GM21576 (cell line): ENCODE results near the gene BAZ1A.
"Not testable (repeated sequence)": the region's sequence is repeated elsewhere in the genome, so short reads cannot be mapped to it uniquely, and the experiment has no call there.

ENCODE experiments used
- ATAC-seq: cut with Tn5 transposase; IDR thresholded peaks from one replicate; pipeline ENCODE4 v1.9.1; 2021; ENCODE audit warnings: mild to moderate bottlenecking, moderate library complexity; ENCODE audit not compliant: unreplicated experiment

The BAZ1A gene

DNA sequence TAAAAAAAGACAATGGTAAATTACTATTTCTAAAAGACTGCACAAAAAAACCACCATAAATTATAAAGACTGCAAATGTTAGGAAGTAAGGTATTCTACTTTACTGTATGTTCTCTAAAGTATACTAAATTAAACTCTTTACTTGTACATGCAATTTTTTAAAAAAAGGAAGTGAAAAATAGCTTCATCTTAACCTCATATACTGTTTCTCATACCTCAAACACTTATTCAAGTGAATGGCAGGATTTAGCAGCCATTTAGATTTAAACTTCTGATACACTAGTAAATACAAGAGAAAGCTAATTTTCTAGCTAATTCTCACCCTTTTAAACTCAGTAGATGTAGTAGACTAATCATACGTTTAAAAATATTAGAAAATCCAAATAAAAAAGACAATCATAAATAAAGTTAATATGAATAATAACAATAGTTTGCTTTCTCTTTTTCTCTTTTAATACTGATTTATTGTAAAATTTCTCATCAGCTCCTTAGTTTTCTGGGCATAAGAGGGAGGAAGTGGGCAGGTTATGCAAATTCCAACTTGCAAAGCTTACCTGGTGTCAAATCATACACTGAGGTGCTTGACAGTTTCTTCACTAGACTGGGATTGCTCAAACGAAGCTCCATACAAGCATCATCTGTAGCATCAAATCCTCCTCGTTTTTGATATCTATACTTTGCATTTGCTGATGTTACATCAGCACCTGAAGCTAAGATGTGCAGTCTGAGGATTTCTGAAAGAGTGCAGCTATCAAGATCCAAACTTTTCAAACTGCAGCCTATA lies 89.7 kb downstream of the BAZ1A start:
- ATAC-seq, result peak; percentile 68

DNA sequence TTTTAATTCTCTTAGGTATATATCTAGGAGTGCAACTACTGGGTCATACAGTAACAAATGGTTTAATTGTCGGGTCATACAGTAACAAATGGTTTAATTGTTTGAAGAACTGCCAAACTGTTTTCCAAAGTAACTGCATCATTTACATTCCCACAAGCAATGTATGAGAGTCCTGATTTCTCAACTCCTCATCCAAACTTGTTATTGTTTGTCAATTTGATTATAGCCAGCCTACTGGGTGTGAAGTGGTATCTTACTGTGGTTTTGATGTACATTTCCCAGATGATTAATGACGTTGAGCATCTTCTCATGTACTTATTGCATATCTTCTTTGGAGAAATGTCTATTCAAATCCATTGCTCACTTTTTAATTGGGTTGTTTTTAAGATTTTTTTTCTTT lies 93.1 kb downstream of the BAZ1A start:
- ATAC-seq, result no peak

DNA sequence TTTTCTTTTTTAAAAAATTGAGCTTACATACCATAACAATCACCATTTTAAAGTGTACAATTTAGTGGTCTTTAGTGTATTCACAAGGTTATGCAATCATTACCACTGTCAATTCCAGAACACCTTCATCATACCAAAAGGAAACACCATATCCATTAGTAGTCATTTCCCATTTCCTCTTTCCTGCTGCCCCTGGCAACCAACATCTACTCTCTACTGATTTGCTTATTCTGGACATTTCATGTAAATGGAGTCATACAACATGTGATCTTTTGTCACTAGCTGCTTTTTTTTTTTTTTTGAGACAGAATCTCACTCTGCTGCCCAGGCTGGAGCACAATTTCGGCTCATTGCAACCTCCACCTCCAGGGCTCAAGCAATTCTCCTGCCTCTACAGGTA lies 93.9 kb downstream of the BAZ1A start:
- no peak for ATAC-seq

DNA sequence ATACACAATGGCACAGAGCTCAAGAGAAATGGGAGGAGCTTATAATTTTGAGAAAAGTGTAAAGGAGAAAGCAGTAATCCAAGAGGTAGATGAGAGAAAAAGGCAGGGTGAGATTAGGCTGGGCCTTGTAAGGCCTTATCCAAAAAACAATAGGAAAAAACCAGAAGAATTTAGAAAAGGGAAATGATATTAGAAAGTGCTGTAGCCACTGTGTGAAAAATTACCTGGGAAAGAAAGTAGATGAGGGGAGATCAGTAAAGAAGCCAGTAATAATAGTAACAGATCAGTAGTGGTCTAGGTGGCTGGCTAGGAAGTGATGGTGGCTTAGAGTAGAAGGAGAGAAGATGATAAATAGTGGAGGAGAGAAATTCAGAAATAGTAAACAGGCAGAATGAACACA lies 94.5 kb downstream of the BAZ1A start:
- ATAC-seq, result no peak

DNA sequence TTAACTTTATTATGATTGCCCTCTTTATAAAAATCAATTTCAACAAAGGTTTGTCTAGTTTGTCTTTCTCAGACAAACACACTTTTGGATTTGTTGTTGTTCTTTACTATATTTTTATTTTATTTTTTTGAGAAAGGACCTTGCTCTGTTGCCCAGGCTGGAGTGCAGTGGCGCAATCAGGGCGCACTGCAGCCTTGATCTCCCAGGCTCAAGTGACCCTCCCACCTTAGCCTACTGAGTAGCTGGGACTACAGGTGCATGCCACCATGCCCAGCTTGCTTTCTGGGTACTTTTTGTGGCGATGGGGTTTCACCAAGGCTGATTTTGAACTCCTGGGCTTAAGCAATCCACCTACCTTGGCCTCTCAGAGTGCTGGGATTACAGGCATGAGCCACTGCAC lies 96.4 kb downstream of the BAZ1A start:
- ATAC-seq, result no peak

DNA sequence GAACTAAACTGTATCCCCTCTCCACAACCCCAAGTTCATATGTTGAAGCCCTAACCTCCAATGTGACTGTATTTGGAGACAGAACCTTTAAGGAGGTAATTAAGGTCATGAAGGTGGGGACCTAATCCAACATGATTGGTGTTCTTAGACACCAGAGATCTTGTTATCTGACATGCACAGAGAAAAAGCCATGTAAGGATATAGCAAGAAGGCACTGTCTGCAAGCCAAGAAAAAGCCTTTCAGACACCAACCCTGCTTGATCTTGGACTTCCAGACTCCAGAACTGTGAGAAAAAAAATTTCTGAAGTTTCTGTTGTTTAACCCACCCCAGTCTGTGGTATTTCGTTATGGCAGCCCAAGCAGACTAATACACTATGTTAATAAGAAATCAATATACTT lies 98.5 kb downstream of the BAZ1A start:
- no peak for ATAC-seq

DNA sequence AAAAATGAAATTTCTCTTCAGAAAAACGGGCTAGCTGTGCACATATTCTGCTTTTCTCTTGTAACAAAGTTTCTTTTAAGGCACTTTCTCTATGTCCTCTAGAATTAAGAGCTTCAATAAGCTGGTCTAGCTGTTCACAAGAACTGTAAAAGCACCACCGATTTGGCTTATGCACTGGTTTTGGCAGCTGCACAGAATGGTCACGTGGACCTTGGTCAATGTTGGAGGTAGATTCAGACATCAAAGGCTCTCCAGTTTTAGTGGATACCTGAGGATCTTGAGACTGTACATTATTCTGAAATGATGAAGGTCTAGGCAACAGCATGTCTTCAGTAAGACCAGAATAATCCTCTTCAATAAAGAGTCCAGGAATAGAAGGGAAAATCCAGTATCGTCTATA lies 99.2 kb downstream of the BAZ1A start:
- no peak for ATAC-seq

DNA sequence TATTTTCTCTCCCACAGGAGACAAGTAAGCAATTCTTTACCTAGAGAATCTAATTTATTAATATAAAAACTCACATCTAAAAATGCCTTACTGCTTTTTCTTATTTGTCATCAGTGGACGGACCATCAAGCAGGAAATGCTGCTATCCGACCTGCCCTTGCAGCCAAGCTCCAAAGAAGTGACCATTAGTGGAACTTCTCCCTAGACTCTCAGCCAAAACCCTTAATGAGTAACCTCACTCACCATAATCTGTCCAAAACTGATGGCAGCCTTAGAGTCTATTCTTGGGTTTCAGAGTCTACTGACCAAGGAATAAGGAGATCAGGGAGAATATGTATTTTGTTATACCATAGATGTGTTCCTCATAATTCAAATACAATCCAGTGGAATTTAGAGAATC lies 99.8 kb downstream of the BAZ1A start:
- ATAC-seq, result no peak

DNA sequence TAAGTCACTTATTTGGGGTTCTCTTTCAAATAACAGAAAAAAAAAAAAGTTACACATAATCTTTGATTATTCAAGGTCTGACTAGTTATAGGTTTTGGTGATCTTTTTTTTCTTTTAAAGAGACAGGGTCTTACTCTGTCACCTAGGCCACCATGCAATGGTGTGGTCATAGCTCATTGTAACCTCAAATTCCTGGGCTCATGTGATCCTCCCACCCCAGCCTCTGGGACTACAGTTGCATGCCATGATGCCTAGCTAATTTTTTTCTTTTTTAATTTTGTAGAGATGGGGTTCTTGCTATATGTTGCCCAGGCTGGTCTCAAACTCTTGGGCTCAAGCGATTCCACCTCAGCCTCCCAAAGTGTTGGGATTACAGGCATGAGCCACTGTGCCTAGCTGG lies 104.3 kb downstream of the BAZ1A start:
- ATAC-seq, result no peak

DNA sequence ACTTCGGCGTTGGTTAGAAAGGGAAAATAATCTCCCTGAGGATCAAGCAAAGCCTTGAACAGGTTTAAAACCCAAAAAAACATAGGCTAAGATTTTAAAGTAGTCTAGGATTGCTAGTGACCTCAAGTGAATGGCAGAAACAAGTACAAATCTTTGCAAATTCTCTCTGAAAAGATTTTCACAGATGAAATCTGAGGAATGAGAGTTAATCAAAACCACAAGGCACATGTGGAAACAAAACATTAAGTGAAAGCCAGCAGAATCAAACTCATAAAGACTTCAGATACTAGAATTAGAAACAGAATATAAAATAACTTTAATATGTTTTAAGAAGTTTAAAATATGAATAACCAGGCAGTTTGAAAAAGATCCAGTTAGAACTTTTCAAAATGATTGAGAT lies 108.6 kb downstream of the BAZ1A start:
- no peak for ATAC-seq

DNA sequence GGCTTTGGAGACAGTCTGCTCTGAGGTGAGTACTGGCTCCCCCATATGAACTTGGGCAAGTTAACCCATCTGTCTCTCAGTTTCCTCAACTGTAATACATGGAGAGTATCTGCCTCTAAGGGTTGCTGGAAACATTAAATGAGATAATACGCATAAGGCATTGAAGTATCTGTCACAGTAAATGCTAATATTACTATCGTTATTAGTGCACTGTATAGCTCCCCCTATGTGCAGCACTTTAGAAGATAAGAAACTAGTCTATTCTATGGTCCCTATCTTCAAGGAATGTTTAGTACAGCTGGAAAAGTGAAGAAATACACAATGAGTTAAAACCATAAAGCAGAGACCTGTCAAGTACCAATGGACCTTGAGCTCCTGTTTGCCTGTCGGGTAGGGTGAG lies 109.1 kb downstream of the BAZ1A start:
- ATAC-seq, result no peak

DNA sequence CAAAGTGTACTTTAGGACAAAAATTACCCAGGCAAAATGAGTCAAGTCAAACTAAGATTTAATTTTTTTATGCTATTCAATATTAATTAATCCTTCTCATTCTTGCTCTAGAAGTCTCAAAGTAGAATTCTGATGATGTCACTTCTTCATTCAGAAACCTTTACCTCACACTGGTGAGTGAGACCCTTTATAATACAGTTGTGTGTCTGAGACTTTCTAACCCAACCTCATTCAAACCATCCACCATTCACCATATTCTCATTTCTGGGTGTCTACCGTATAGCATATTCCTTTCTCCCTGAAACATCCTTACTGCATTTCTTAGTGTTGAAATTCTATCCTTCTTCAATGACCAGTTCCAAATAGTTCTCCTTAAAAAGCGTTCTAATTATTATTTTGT lies 119.9 kb downstream of the BAZ1A start:
- no peak for ATAC-seq

DNA sequence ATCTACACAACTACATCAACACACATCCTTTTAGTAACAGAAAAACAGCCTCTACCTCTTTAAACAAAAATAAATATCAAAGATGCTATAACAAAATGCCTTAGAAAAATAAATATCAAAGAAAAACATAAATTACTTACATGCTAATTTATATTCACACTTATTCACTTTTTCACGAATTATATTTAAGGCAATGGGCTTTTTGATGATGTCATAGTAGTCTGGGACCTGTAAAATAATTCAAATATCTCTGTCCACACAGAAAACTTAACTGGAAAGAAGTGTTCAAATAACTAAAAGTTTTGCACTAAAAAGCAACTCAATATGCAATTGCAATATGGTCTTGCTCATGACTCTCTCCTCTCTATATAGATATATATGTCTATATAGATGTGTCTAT lies 120.5 kb downstream of the BAZ1A start:
- ATAC-seq, result no peak

DNA sequence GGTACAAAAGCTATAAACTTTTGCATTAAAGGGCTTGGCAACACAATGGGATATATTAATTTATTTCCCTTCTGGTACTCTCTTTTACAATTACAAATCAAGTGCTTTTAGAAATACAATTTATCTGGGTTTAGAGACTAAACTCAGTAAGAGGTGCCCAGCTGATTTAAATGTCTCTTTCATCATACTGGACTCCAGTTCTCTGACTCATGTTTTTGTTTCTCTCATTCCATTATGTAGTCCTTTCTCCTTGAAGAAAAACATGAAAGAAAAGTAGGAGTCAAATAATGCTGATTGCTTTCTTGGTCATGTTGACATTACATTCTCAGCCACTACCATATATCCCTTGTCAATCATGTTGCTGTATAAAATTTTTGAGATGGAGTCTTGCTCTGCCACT lies 124.5 kb downstream of the BAZ1A start:
- no peak for ATAC-seq

DNA sequence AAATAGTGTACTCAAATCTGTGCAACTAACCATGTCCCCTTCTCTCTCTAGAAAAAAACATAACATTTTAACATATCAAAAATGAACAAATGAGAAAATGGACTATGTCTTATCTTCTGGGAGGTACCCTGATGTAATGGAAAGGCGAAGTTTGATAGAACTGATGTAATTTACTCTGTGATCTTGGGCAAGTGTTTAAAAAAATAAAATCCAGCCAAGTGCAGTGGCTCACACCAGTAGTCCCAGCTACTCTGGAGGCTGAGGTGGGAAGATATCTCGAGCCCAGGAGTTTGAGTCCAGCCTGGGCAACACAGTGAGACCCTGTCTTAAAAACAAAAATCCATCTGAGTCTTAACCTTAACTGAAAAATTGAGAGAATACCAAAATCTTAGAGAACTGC lies 124.9 kb downstream of the BAZ1A start:
- ATAC-seq, result no peak

DNA sequence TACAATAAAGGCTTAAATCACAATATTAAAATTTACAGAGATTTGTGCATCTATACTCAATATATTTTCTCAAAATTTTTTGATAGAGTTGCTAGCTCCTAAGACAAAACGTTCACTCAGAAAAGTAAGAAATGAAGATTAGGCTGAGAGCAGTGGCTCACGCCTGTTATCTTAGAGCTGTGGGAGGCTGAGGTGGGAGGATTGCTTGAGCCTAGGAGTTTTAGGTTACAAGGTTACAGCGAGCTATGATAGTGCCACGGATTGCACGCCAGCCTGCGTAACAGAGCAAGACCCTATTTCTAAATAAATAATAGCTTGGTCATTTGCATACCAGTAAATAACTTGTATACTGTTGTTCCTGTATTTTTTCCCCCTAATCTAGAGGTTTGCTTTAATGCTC lies 125.8 kb downstream of the BAZ1A start:
- no peak for ATAC-seq

DNA sequence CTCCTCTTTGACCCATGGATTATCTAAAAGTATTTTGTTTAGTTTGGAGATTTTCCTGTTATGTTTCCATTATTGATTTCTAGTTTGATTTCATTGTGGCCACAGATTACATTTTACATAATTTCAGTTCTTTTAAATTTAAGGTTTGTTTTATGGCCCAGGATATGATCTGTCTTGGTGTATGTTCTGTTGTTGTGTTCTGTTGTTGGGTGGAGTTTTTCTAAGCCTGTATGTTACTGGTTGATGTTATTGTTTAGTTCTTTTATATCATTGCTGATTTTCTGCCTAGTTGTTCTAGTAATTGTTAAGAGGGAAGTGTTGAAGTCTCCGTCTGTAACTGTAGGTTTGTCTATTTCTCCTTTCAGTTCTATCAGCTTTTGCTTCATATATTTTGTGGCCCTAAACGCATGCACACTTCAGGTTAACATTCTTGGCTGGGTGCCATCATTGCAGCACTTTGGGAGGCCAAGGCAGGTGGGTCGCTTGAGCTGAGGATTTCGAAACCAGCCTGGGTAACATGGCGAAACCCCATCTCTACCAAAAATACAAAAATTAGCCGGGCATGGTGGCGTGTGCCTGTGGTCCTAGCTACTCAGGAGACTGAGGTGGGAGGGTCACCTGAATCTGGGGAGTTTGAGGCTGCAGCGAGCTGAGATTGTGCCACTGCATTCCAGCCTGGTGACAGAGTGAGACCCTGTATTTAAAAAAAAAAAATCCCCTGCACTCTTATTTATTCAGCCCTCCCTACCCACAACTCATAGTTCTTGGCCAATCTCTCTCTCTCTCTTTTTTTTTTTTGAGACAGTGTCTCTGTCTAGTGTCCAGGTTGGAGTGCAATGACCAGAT lies 132.7 kb downstream of the BAZ1A start:
- ATAC-seq, result no peak

DNA sequence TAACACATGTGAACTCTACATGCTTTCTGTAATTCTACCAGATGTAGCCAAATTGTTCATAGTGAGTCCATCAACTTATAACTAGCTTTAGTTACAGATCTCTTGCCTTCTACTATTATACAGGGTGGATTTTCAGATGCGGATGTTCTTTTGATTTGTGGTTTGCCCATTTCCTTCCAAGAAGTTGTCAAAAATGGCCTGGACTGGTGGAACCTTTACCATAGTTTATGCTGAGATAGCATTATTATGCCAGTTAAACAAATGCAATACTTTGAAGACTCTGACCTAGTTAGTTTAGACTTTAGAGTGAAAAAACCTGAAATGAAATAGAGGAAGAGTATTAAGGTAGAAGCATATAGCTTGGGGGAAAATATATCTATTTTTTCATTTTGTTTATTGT lies 133.3 kb downstream of the BAZ1A start:
- ATAC-seq, result no peak

DNA sequence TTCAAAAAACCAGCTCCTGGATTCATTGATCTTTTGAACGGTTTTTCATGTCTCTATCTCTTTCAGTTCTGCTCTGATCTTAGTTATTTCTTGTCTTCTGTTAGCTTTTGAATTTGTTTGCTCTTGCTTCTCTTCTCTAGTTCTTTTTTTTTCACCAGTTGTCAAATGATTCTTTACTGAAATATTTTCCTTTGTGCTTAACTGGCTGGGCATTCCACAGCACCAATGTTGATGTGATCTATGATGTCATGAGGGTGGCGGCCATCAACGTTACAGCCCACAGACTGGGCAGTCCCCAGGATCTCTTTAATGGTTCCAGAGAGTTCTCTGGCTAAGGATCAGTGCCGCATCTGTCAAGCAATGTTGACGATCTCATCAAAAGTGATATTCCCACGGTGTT lies 135.0 kb downstream of the BAZ1A start:
- ATAC-seq, result not testable (repeated sequence)

DNA sequence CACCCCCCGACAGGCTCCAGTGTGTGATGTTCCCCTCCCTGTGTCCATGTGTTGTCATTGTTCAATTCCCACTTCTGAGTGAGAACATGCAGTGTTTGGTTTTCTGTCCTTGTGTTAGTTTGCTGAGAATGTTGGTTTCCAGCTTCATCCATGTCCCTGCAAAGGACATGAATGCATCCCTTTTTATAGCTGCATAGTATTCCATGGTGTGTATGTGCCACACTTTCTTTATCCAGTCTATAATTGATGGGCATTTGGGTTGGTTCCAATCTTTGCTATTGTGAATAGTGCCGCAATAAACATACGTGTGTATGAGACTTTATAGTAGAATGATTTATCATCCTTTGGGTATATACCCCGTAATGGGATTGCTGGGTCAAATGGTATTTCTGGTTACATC lies 138.1 kb downstream of the BAZ1A start:
- ATAC-seq, result not testable (repeated sequence)

DNA sequence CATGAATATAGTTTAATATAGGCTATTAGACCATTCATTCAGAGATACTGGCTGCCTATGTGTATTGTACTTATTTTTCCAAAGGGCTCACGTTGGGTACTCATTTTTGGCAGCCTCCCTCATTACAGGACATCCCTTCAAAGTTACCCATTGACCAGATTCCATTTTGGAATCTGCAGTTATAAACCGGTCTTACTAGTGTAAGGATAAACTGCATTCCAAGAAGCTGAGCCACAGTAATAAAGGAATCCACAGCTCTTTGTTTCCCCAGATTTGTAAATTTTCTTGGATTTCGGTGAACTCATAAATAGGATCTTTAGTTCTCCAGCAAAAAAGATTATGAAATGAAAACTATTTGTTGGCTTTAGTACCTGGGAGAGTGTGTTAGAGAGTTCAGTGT lies 141.9 kb downstream of the BAZ1A start:
- ATAC-seq, result no peak

DNA sequence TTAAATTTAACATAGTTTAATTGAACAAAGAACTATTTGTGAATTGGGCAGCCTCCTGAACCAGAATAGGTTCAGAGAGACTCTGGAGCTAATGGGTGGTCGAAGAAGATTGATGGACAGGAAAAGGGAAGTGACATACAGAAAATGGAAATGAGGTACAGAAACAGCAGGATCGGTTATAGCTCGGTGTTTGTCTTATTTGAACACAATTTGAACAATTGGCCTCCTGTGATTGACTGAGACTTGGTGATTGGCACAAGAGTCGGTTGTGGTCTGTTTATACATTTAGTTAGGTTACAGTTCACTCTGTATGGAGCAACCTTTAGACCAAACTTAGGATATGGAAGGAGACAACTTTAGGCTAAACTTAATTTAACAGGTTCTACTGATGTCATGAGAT lies 142.4 kb downstream of the BAZ1A start:
- ATAC-seq, result no peak
